H1 (cell line): ENCODE measurements around the gene KRT84.

ENCODE experiments used
- BCL11A ChIP-seq, 2 experiments: IDR thresholded peaks; one replicate each; pipeline ENCODE4 v1.6.1; 2011; ENCODE audit warnings: low read depth in 2 of 2, low read length in 2 of 2, mild to moderate bottlenecking in 2 of 2
- BRCA1 ChIP-seq: IDR thresholded peaks from 2 replicates; pipeline ENCODE4 v1.6.1; 2012; ENCODE audit warnings: low read depth, low read length, improper control_type of control experiment
- CTCF ChIP-seq, 3 experiments: IDR thresholded peaks; 1 replicate in 2 of 3; 2 replicates in 1 of 3; pipeline versions ENCODE4 v1.5.1 to v1.6.1; 2011; ENCODE audit warnings: low read length in 3 of 3, mild to moderate bottlenecking in 3 of 3, inconsistent platforms in 2 of 3, low read depth in 1 of 3, moderate library complexity in 1 of 3; ENCODE audit not compliant: insufficient read depth in 1 of 3; ENCODE audit errors: control extremely low read depth in 1 of 3
- KDM1A ChIP-seq: fragments of 200-600, 300-600 bp; sonication (generic); IDR thresholded peaks from 2 replicates; pipeline ENCODE4 v1.7.1; 2016; ENCODE audit warnings: mild to moderate bottlenecking, low read length, borderline replicate concordance
- KDM4A ChIP-seq: IDR thresholded peaks from one replicate; pipeline ENCODE4 v1.7.1; 2012; ENCODE audit warnings: low read depth, mild to moderate bottlenecking, moderate library complexity, low read length, inconsistent platforms; ENCODE audit not compliant: severe bottlenecking
- RAD21 ChIP-seq, 2 experiments: IDR thresholded peaks in 1 of 2; conservative IDR thresholded peaks in 1 of 2; 2 replicates each; pipeline ENCODE4 v1.6.1; 2011; ENCODE audit warnings: low read depth in 2 of 2, low read length in 2 of 2, improper control_type of control experiment in 1 of 2, inconsistent platforms in 1 of 2, mild to moderate bottlenecking in 1 of 2, moderate library complexity in 1 of 2
- RFX5 ChIP-seq: IDR thresholded peaks from 2 replicates; pipeline ENCODE4 v1.6.1; 2011; ENCODE audit warnings: low read depth, low read length, improper control_type of control experiment, borderline replicate concordance
- TEAD4 ChIP-seq: IDR thresholded peaks from 2 replicates; pipeline ENCODE4 v1.6.1; 2012; ENCODE audit warnings: low read depth, low read length, inconsistent platforms, mixed read lengths

- TF ChIP-seq CTCF (IDR thresholded peaks at IDR 0.05; ENCODE audit: control extremely low read depth in 1 of 3, insufficient read depth in 1 of 3, low read depth in 1 of 3, low read length in 3 of 3) (no peak), KDM1A (no peak), RAD21 (IDR thresholded peaks at IDR 0.05 in 1 of 2, conservative IDR thresholded peaks at IDR 0.05 in 1 of 2; ENCODE audit: low read depth in 2 of 2, low read length in 2 of 2) (no peak), RFX5 (no peak), TEAD4 (no peak), BCL11A (IDR thresholded peaks at IDR 0.05; ENCODE audit: low read depth in 2 of 2, low read length in 2 of 2) (no peak), KDM4A (no peak), BRCA1 (no peak)
These were observed 57.5 kb downstream of the KRT84 start for GRCh38 chr12:52327830-52328500.
